Natural killer cell treated with Interleukin-12 subunit alpha and Interleukin-12 subunit beta and Interleukin-15 and Interleukin-18, amount 100 ng/mL, for 72 hours (primary cell): Measurements from ENCODE around the gene CAPN6. TPM values are rescaled to one million over a fixed set of nuclear protein-coding genes. Genes with fewer than 3 reads are reported as not detected.

Experiments
- ATAC-seq, 2 donors: fragments of 150-1000 bp; cut with Tn5 transposase in 1 of 2; sonication (Bioruptor Pico), chemical (Tn5 transposase) in 1 of 2; 2 replicates each; pipeline ENCODE4 v1.10.0; 2021
- DNase-seq: peaks from one replicate; pipeline ENCODE4 v3.0.0; 2022; ENCODE audit warnings: low spot score
- H3K27ac Mint-ChIP-seq, 2 donors: 1 replicate in 1 of 2; 2 replicates in 1 of 2; pipeline ENCODE4 v1.8.0; 2022; ENCODE audit warnings: mixed read lengths in 2 of 2, mild to moderate bottlenecking in 1 of 2, moderate library complexity in 1 of 2
- H3K27me3 Mint-ChIP-seq, 2 donors: 1 replicate in 1 of 2; 2 replicates in 1 of 2; pipeline ENCODE4 v1.8.0; 2022; ENCODE audit warnings: mixed read lengths in 2 of 2
- H3K36me3 Mint-ChIP-seq: one replicate; pipeline ENCODE4 v1.8.0; 2022; ENCODE audit warnings: mixed read lengths
- H3K4me1 Mint-ChIP-seq, 2 donors: 1 replicate in 1 of 2; 2 replicates in 1 of 2; pipeline ENCODE4 v1.8.0; 2022; ENCODE audit warnings: low read depth in 2 of 2, mixed read lengths in 2 of 2, mild to moderate bottlenecking in 1 of 2
- H3K4me3 Mint-ChIP-seq: one replicate; pipeline ENCODE4 v1.8.0; 2022; ENCODE audit warnings: mixed read lengths
- H3K9me3 Mint-ChIP-seq: 2 replicates; pipeline ENCODE4 v1.8.0; 2022; ENCODE audit warnings: mixed read lengths
- total RNA-seq, 2 donors: library from RNA; stranded (reverse); gene quantifications; one replicate each; pipeline ENCODE4 v1.2.3, GENCODE V29; 2022

Gene CAPN6
- total RNA-seq, result not detected

GRCh38 chrX:111270339-111270738, at the start of gene CAPN6:
Gene CAPN6 (minus strand): TSS chrX:111270483. CDS start chrX:111263936, 6,547 bp downstream.
- Mint-ChIP-seq H3K4me1 (no peaks in the 10 kb centered on the region), H3K36me3 (no peaks in the 10 kb centered on the region), H3K27me3 (peaks cover 11 to 28% of the 10 kb centered on the region in 2 donors), H3K4me3 (no peak within 1 kb of the TSS), H3K9me3 (no peaks in the 10 kb centered on the region), H3K27ac (no peak within 1 kb of the TSS)
- ATAC-seq (no peak), DNase-seq (no peak)

GRCh38 chrX:111319451-111319850, 49.2 kb upstream of the CAPN6 start:
- DNase-seq (no peak), ATAC-seq (no peak)
- Mint-ChIP-seq H3K9me3 (no peaks in the 10 kb centered on the region), H3K27me3 (peaks cover 0 to 6% of the 10 kb centered on the region in 2 donors), H3K27ac (no peak overlapping the region), H3K4me1 (no peaks in the 10 kb centered on the region), H3K36me3 (no peaks in the 10 kb centered on the region), H3K4me3 (no peak overlapping the region)

GRCh38 chrX:111318901-111319300, 48.6 kb upstream of the CAPN6 start:
- no peaks in the 10 kb centered on the region for H3K9me3 Mint-ChIP-seq
- H3K4me1 Mint-ChIP-seq, result no peaks in the 10 kb centered on the region
- no peak for DNase-seq
- no peak for ATAC-seq
- no peak overlapping the region for H3K4me3 Mint-ChIP-seq
- peaks cover 0 to 6% of the 10 kb centered on the region in 2 donors for H3K27me3 Mint-ChIP-seq
- no peaks in the 10 kb centered on the region for H3K36me3 Mint-ChIP-seq
- H3K27ac Mint-ChIP-seq, result no peak overlapping the region

- DNase-seq, result no peak
- Mint-ChIP-seq H3K36me3 (no peaks in the 10 kb centered on the region), H3K4me1 (no peaks in the 10 kb centered on the region), H3K4me3 (no peak overlapping the region), H3K9me3 (no peaks in the 10 kb centered on the region), H3K27me3 (peaks cover 0 to 6% of the 10 kb centered on the region in 2 donors), H3K27ac (no peak overlapping the region)
- no peak for ATAC-seq
These were observed 38.8 kb upstream of the CAPN6 start for GRCh38 chrX:111309083-111309482.

GRCh38 chrX:111308039-111308438, 37.8 kb upstream of the CAPN6 start:
- no peaks in the 10 kb centered on the region for H3K9me3 Mint-ChIP-seq
- no peaks in the 10 kb centered on the region for H3K36me3 Mint-ChIP-seq
- DNase-seq (no peak), ATAC-seq (no peak)
- no peak overlapping the region for H3K4me3 Mint-ChIP-seq
- H3K27me3 Mint-ChIP-seq, result peaks cover 0 to 6% of the 10 kb centered on the region in 2 donors
- H3K4me1 Mint-ChIP-seq, result no peaks in the 10 kb centered on the region
- H3K27ac Mint-ChIP-seq, result no peak overlapping the region

- no peak overlapping the region for H3K4me3 Mint-ChIP-seq
- H3K4me1 Mint-ChIP-seq, result no peaks in the 10 kb centered on the region
- H3K9me3 Mint-ChIP-seq, result no peaks in the 10 kb centered on the region
- peaks cover 0 to 5% of the 10 kb centered on the region in 2 donors for H3K27me3 Mint-ChIP-seq
- DNase-seq (no peak), ATAC-seq (no peak)
- H3K36me3 Mint-ChIP-seq, result no peaks in the 10 kb centered on the region
- no peak overlapping the region for H3K27ac Mint-ChIP-seq
These were observed 32.0 kb upstream of the CAPN6 start for GRCh38 chrX:111302284-111302683.

GRCh38 chrX:111288841-111289240, 18.6 kb upstream of the CAPN6 start:
- Mint-ChIP-seq H3K36me3 (no peaks in the 10 kb centered on the region), H3K9me3 (peaks cover 4% of the 10 kb centered on the region), H3K4me3 (no peak overlapping the region)

GRCh38 chrX:111284631-111285293, 14.5 kb upstream of the CAPN6 start:
- Mint-ChIP-seq H3K27ac (no peak overlapping the region), H3K36me3 (no peaks in the 10 kb centered on the region), H3K4me3 (no peak overlapping the region), H3K9me3 (peaks cover 4% of the 10 kb centered on the region), H3K4me1 (no peaks in the 10 kb centered on the region), H3K27me3 (peaks cover 0 to 12% of the 10 kb centered on the region in 2 donors)
- ATAC-seq, result no peak
- no peak for DNase-seq

More at GRCh38 chrX:111288841-111289240, 18.6 kb upstream of the CAPN6 start:
- Mint-ChIP-seq H3K4me1 (no peaks in the 10 kb centered on the region), H3K27ac (no peak overlapping the region), H3K27me3 (peaks cover 0 to 15% of the 10 kb centered on the region in 2 donors)
- ATAC-seq (no peak), DNase-seq (no peak)

GRCh38 chrX:111283446-111283845, 13.2 kb upstream of the CAPN6 start:
- DNase-seq (no peak), ATAC-seq (no peak)
- H3K9me3 Mint-ChIP-seq, result peaks cover 4% of the 10 kb centered on the region
- H3K27ac Mint-ChIP-seq, result no peak overlapping the region
- H3K4me3 Mint-ChIP-seq, result no peak overlapping the region
- H3K27me3 Mint-ChIP-seq, result peaks cover 0 to 12% of the 10 kb centered on the region in 2 donors
- no peaks in the 10 kb centered on the region for H3K36me3 Mint-ChIP-seq
- H3K4me1 Mint-ChIP-seq, result no peaks in the 10 kb centered on the region

- Mint-ChIP-seq H3K36me3 (no peaks in the 10 kb centered on the region), H3K27ac (no peak overlapping the region), H3K9me3 (peaks cover 4% of the 10 kb centered on the region), H3K27me3 (peaks cover 0 to 10% of the 10 kb centered on the region in 2 donors), H3K4me3 (no peak overlapping the region), H3K4me1 (no peaks in the 10 kb centered on the region)
- ATAC-seq (no peak), DNase-seq (no peak)
These were observed 12.7 kb upstream of the CAPN6 start for GRCh38 chrX:111282991-111283390.

GRCh38 chrX:111282139-111282538, 11.9 kb upstream of the CAPN6 start:
- peaks cover 0 to 6% of the 10 kb centered on the region in 2 donors for H3K27me3 Mint-ChIP-seq
- DNase-seq, result no peak
- H3K9me3 Mint-ChIP-seq, result no peaks in the 10 kb centered on the region
- no peak overlapping the region for H3K4me3 Mint-ChIP-seq
- no peaks in the 10 kb centered on the region for H3K4me1 Mint-ChIP-seq
- no peak overlapping the region for H3K27ac Mint-ChIP-seq
- H3K36me3 Mint-ChIP-seq, result no peaks in the 10 kb centered on the region
- ATAC-seq, result no peak

- no peak overlapping the region for H3K4me3 Mint-ChIP-seq
- no peak overlapping the region for H3K27ac Mint-ChIP-seq
- no peaks in the 10 kb centered on the region for H3K36me3 Mint-ChIP-seq
- peaks cover 6 to 20% of the 10 kb centered on the region in 2 donors for H3K27me3 Mint-ChIP-seq
- no peak for DNase-seq
- no peaks in the 10 kb centered on the region for H3K9me3 Mint-ChIP-seq
- ATAC-seq, result no peak
- no peaks in the 10 kb centered on the region for H3K4me1 Mint-ChIP-seq
These were observed 1.8 kb downstream of the CAPN6 start for GRCh38 chrX:111268506-111268905.

GRCh38 chrX:111265486-111265885, 4.8 kb downstream of the CAPN6 start:
- H3K36me3 Mint-ChIP-seq, result no peaks in the 10 kb centered on the region
- ATAC-seq (no peak), DNase-seq (no peak)
- H3K27me3 Mint-ChIP-seq, result peaks cover 6 to 18% of the 10 kb centered on the region in 2 donors
- H3K27ac Mint-ChIP-seq, result no peak overlapping the region
- H3K4me3 Mint-ChIP-seq, result no peak overlapping the region
- H3K4me1 Mint-ChIP-seq, result no peaks in the 10 kb centered on the region
- no peaks in the 10 kb centered on the region for H3K9me3 Mint-ChIP-seq

- H3K9me3 Mint-ChIP-seq, result no peaks in the 10 kb centered on the region
These were observed 5.9 kb downstream of the CAPN6 start for GRCh38 chrX:111264385-111264784.

GRCh38 chrX:111262086-111262485, 8.2 kb downstream of the CAPN6 start:
- Mint-ChIP-seq H3K27ac (no peak overlapping the region), H3K36me3 (no peaks in the 10 kb centered on the region)

More at GRCh38 chrX:111264385-111264784, 5.9 kb downstream of the CAPN6 start:
- no peak for DNase-seq
- Mint-ChIP-seq H3K36me3 (no peaks in the 10 kb centered on the region), H3K27me3 (peaks cover 6 to 16% of the 10 kb centered on the region in 2 donors), H3K27ac (no peak overlapping the region), H3K4me3 (no peak overlapping the region), H3K4me1 (no peaks in the 10 kb centered on the region)
- no peak for ATAC-seq

More at GRCh38 chrX:111262086-111262485, 8.2 kb downstream of the CAPN6 start:
- no peak overlapping the region for H3K4me3 Mint-ChIP-seq
- no peaks in the 10 kb centered on the region for H3K4me1 Mint-ChIP-seq
- ATAC-seq, result no peak
- peaks cover 5 to 14% of the 10 kb centered on the region in 2 donors for H3K27me3 Mint-ChIP-seq
- DNase-seq, result no peak
- no peaks in the 10 kb centered on the region for H3K9me3 Mint-ChIP-seq
